Activated CD4-positive, alpha-beta T cell treated with anti-CD3 and anti-CD28 coated beads, Interleukin-2, amount 10 ng/mL, durations not matched to agents 24 days and 14 days (primary cell): Measurements from ENCODE around the gene OPA3. TPM values are rescaled to one million over a fixed set of nuclear protein-coding genes. Genes with fewer than 3 reads are reported as not detected.
A peak's percentile ranks its signal among the peaks of the same experiment; 100 is the strongest.

Experiments used
- DNase-seq: peaks from one replicate; pipeline ENCODE4 v3.0.0; 2022
- H3K27ac Mint-ChIP-seq: one replicate; pipeline ENCODE4 v1.8.0; 2022; ENCODE audit warnings: mild to moderate bottlenecking, mixed read lengths
- H3K27me3 Mint-ChIP-seq: one replicate; pipeline ENCODE4 v1.8.0; 2022; ENCODE audit warnings: mixed read lengths
- H3K36me3 Mint-ChIP-seq: one replicate; pipeline ENCODE4 v1.8.0; 2022; ENCODE audit warnings: low read depth, mild to moderate bottlenecking, mixed read lengths
- H3K4me1 Mint-ChIP-seq: one replicate; pipeline ENCODE4 v1.8.0; 2021; ENCODE audit warnings: mixed read lengths
- H3K4me3 Mint-ChIP-seq: one replicate; pipeline ENCODE4 v1.8.0; 2022; ENCODE audit warnings: mild to moderate bottlenecking, moderate library complexity, mixed read lengths
- H3K9me3 Mint-ChIP-seq: one replicate; pipeline ENCODE4 v1.8.0; 2021; ENCODE audit warnings: mixed read lengths
- intact Hi-C: fragments of 100-400 bp; cut with micrococcal nuclease; formaldehyde crosslinking; loops from one replicate; pipeline ENCODE4 v1.15.1; 2023
- total RNA-seq: library from RNA; stranded (reverse); gene quantifications from 2 replicates; pipeline ENCODE4 v1.2.3, GENCODE V29; 2022

The OPA3 gene
- total RNA-seq, 1 donor from 2014 or later = 15.3 TPM

DNA sequence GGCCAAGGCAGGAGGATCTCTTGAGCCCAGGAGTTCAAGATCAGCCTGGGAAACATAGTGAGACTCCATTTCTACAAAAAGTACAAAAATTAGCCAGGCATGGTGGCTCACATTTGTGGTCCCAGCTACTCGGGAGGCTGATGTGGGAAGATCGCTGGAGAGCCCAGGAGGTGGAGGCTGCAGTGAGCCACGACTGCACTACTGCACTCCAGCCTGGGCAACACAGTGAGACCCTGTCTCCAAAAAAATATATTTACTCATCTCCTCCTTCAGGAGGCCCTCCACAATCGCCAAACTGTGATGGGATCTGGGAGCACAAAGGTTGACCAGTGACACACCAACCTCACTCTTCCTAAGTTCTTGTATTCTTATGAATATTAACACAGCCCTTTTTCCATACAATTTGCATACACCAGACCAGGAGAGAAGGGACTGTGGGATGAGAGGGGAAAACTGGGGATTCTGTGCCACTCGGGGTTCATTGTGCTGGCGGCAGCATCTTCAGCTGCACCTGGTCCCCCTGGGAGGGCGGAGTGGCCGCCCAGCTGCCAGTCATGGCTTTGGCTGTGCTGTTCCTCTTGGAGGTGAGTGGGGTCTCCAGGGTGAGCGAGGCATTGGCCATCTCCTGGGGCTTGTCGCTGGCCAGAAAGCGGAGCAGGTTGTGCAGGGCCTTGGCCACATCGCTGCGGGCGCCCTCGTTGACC is 5.8 kb upstream of the OPA3 start:
- Mint-ChIP-seq H3K27ac (no peak overlapping the region), H3K9me3 (no peaks in the 10 kb centered on the region), H3K27me3 (peaks cover 16% of the 10 kb centered on the region), H3K4me3 (no peak overlapping the region), H3K36me3 (no peaks in the 10 kb centered on the region), H3K4me1 (peaks cover 9% of the 10 kb centered on the region)
- DNase-seq = no peak
- intact Hi-C loops = no loop called here

DNA sequence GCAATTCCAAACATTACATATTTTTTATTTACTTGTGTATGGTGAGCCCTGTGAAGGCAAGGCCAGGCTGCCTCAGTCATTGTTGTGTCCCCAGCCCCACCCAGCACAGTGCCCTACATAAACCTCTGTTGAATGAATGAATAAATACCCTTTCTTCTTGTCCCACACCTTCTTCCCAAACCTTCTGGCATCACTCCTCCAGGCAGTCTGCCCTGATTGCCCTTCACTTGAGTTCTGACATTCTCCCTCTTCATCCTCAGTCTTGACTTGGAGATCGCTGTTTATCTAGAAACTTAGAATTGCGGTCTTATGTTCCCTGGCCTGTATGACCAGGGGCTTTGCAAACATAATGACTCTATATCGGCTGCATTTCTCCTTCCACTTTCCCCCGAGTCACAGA is 5.2 kb upstream of the OPA3 start:
- no peak overlapping the region for H3K27ac Mint-ChIP-seq
- H3K9me3 Mint-ChIP-seq = no peaks in the 10 kb centered on the region
- intact Hi-C loops = no loop called here
- peaks cover 16% of the 10 kb centered on the region for H3K27me3 Mint-ChIP-seq
- H3K4me3 Mint-ChIP-seq = no peak overlapping the region
- no peak for DNase-seq
- peaks cover under 1% of the 10 kb centered on the region for H3K36me3 Mint-ChIP-seq
- H3K4me1 Mint-ChIP-seq = peaks cover 12% of the 10 kb centered on the region

DNA sequence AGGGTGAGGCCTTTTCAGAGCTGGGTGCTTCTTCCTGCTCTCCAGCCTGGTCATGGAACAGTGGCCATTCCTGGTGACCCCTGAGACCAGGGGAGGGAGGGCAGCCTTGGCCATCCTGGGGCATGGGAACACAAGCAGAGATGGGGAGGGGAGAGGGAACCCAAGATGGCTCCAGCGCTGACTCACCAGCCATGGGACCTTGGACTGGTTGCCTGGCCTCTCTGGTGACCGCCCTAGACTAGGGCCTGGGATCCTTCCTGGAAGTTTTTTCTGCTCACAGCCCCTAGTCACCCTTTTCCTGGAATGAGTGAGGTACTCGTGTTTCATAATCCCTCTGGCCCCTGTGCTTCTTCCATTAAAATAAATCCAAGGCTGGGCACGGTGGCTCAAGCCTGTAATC is 3.3 kb upstream of the OPA3 start:
- H3K4me1 Mint-ChIP-seq = peaks cover 18% of the 10 kb centered on the region
- DNase-seq = no peak
- H3K27ac Mint-ChIP-seq = no peak overlapping the region
- H3K9me3 Mint-ChIP-seq = no peaks in the 10 kb centered on the region
- peaks cover 7% of the 10 kb centered on the region for H3K36me3 Mint-ChIP-seq
- H3K27me3 Mint-ChIP-seq = peaks cover 14% of the 10 kb centered on the region
- no peak overlapping the region for H3K4me3 Mint-ChIP-seq
- intact Hi-C loops = no loop called here

DNA sequence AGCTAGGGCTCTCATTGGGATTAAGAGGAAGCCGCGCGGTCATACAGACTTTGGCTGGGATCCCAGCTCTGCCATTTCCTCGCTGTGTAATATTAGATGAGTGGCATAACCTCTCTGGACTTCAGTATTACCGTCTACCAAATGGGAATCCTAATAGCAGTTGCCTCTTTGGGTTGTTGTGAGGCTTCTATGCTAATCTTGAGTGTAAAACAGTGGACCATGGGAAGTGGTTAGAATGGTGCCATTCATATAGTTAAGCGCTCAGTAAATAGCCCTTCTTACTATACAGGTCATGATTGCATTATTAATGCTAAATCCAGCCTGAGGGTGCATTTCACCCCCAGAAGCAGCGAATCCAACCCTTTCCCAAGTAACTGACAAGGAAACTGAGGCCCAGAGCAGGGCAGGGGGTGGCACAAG is 566 bp upstream of the OPA3 start:
- peaks cover 13% of the 10 kb centered on the region for H3K4me1 Mint-ChIP-seq
- no peak for DNase-seq
- H3K27me3 Mint-ChIP-seq = peaks cover 7% of the 10 kb centered on the region
- H3K9me3 Mint-ChIP-seq = no peaks in the 10 kb centered on the region
- H3K36me3 Mint-ChIP-seq = peaks cover 17% of the 10 kb centered on the region
- H3K4me3 Mint-ChIP-seq = peak overlapping the region; percentile 98
- intact Hi-C loops = loop anchor here (2.0 kb wide), 1 partner anchor 406 kb away; the partner anchor contains the start of genes BLOC1S3 and TRAPPC6A
- peak overlapping the region; percentile 99 for H3K27ac Mint-ChIP-seq

DNA sequence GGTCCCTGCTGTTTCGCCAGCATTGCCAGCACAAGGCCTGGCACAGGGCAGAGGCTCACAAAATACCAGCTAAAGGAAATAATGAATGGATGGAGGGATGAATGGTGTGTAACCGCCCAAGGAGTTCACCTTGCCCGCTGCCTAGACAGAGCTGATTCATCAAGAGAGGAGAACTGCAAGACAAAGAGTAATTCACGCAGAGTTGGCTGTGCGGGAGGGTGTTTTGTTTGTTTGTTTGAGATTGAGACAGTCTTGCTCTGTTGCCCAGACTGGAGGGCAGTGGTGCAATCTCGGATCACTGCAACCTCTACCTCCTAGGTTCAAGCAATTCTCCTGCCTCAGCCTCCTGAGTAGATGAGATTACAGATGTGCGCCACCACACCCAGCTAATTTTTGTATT is 3.0 kb downstream of the OPA3 start:
- Mint-ChIP-seq H3K4me3 (no peak overlapping the region), H3K9me3 (no peaks in the 10 kb centered on the region), H3K27ac (no peak overlapping the region), H3K36me3 (peaks cover 17% of the 10 kb centered on the region), H3K4me1 (peaks cover 16% of the 10 kb centered on the region), H3K27me3 (no peaks in the 10 kb centered on the region)
- DNase-seq = no peak
- intact Hi-C loops = no loop called here

DNA sequence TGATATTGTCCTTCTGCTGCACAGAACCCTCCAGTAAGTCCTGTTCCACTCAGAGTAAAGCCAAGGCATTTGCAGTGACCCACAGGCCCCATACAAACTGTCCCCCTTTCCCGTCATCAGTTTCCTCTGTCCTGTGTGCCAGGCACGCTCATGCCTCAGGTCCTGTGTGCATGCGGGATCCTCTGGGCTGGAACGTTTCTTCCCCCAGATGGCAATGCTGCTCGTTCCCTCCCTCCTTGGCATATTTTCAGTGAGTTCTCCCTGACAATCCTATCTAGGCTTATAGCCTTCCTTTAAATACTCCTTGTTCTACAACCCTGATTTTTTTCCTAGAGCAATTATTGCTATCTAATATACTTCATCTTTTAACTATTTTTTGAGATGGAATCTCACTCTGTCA is 5.7 kb downstream of the OPA3 start:
- Mint-ChIP-seq H3K27me3 (no peaks in the 10 kb centered on the region), H3K9me3 (no peaks in the 10 kb centered on the region), H3K27ac (no peak overlapping the region), H3K4me3 (no peak overlapping the region), H3K4me1 (peaks cover 9% of the 10 kb centered on the region), H3K36me3 (peaks cover 11% of the 10 kb centered on the region)
- intact Hi-C loops = no loop called here
- no peak for DNase-seq

DNA sequence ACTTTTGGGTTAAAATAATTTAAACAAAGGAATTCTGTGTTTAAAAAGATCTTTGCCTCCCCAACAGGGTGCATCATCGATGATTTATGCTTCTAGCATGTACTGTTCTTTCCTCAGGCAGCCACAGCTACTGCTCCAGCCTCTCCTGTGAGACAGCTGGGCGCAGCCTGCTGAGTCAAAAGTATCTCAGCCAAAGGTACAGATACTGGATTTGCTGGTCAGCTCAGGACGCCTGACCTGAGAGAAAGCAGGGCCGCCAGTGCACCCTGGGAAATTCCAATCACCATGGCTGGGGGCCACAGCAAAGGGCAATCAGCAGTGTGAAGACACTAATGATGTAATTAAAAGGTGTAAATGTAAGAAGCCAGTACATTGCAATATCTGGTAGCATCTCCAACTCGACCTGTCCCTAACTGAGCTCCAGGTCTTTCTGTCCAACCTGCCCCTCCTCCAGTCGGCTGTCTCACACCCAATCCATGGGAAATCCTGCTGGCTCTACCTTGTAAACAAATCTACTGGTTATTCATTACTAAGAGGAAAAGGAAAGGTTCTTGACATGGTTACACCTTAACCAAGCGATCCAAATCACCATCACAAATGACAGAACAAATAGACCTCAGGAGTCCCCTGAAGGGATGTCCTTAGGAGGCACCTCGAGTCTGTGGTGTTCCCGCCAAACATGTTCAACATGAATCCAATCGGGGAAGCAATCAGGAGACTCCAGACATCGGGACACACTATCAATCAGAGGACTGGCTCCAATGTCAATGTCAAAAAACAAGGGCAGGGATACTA is 7.3 kb downstream of the OPA3 start:
- Mint-ChIP-seq H3K4me3 (no peak overlapping the region), H3K9me3 (no peaks in the 10 kb centered on the region), H3K27ac (no peak overlapping the region), H3K36me3 (peaks cover 6% of the 10 kb centered on the region), H3K27me3 (no peaks in the 10 kb centered on the region), H3K4me1 (peaks cover 4% of the 10 kb centered on the region)
- DNase-seq = no peak
- intact Hi-C loops = no loop called here

DNA sequence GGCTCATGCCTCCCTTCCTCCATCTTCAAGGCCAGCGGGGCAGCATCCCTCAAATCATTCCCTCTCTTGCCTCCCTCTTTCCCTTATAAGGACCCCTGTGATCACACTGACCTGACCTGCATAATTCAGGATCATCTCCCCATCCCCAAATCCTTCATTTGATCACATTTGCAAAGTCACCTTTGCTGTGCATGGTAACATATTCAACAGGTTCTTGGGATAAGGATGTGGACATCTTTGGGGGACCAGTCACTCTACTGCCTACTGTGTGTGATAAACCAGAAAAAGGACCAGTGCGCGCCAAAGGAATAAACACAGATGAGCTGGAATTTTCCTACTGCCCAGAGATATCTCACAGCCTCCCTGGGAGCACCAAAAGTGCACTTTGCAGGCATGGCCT is 7.9 kb downstream of the OPA3 start:
- no peaks in the 10 kb centered on the region for H3K27me3 Mint-ChIP-seq
- H3K36me3 Mint-ChIP-seq = peaks cover 4% of the 10 kb centered on the region
- no peaks in the 10 kb centered on the region for H3K9me3 Mint-ChIP-seq
- no peak overlapping the region for H3K4me3 Mint-ChIP-seq
- H3K27ac Mint-ChIP-seq = no peak overlapping the region
- H3K4me1 Mint-ChIP-seq = peaks cover 4% of the 10 kb centered on the region
- no peak for DNase-seq
- intact Hi-C loops = no loop called here

DNA sequence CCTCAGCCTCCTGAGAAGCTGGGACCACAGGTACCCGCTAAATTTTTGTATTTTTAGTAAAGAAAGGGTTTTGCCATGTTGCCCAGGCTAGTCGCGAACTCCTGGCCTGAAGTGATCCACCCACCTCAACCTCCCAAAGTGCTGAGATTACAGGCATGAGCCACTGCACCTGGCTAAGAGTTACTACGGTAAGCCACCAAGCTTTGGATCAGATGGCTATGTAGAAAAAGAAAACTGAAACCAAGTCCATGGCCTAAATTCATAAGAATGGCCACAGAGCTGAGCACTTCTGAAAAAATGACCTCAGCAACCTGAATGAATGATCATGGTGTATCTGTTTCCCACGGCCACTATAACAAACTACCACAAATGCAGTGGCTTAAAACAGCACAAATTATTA is 9.4 kb downstream of the OPA3 start:
- intact Hi-C loops = no loop called here
- no peaks in the 10 kb centered on the region for H3K27me3 Mint-ChIP-seq
- peaks cover 1% of the 10 kb centered on the region for H3K36me3 Mint-ChIP-seq
- no peak for DNase-seq
- H3K4me1 Mint-ChIP-seq = peaks cover 4% of the 10 kb centered on the region
- H3K27ac Mint-ChIP-seq = no peak overlapping the region
- H3K4me3 Mint-ChIP-seq = no peak overlapping the region
- H3K9me3 Mint-ChIP-seq = no peaks in the 10 kb centered on the region

DNA sequence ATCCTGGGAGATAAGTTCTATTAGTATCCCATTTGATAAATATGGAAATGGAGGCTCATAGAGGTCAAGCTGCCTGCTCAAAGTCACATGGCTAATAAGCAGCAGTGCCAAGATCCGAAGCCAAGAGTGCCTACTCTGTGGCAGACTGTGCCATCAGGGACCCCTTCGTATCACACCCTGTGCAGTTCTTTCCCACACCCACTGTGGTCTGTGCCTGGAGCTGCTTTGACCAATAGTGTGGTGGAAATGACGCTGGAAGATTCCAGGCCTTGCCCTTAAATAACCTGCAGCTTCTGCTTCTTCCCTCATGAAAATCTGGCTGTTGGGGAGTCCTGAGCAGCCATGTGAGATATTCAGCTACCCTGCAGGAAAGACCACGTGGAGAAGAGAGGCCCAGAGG is 10.1 kb downstream of the OPA3 start:
- H3K9me3 Mint-ChIP-seq = no peaks in the 10 kb centered on the region
- H3K36me3 Mint-ChIP-seq = peaks cover 1% of the 10 kb centered on the region
- no peak overlapping the region for H3K4me3 Mint-ChIP-seq
- H3K27ac Mint-ChIP-seq = no peak overlapping the region
- no peak for DNase-seq
- H3K27me3 Mint-ChIP-seq = no peaks in the 10 kb centered on the region
- intact Hi-C loops = no loop called here
- H3K4me1 Mint-ChIP-seq = peaks cover 10% of the 10 kb centered on the region

DNA sequence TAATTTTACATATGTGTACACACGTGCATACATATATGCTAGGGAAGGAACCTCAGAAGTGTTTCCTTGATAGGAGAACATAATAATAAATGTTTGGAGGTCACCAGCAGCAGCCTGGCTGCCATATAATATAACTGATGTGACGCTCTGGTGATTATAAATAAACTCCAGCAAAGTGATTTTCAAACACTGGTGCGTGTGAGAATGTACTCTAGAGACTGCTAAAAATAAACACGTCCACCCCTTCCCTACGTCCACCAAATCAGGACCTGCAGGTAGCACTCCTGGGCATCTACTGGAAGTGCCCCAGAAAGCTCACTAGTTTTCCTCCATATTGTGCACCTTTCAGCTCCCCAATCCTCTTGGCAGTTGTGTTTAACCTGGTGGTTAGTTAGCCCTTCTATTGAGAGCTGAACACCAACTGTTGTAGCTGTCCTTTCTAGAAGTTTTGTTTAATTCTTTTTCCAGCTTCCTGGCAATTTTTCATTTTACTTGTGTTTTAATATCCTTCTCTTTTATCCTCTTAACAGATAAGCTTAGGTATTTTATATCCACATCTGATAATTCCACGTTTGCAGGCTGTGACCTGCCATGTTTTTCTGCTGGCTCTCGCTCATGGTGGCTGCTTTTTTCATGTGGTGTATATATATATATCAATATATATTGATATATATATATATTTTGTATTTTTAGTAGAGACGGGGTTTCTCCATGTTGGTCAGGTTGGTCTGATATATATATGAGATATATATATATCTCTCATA is 13.0 kb downstream of the OPA3 start:
- no peak overlapping the region for H3K27ac Mint-ChIP-seq
- H3K4me3 Mint-ChIP-seq = no peak overlapping the region
- peaks cover 1% of the 10 kb centered on the region for H3K36me3 Mint-ChIP-seq
- no peaks in the 10 kb centered on the region for H3K27me3 Mint-ChIP-seq
- no peak for DNase-seq
- H3K4me1 Mint-ChIP-seq = peaks cover 7% of the 10 kb centered on the region
- intact Hi-C loops = no loop called here
- H3K9me3 Mint-ChIP-seq = no peaks in the 10 kb centered on the region

DNA sequence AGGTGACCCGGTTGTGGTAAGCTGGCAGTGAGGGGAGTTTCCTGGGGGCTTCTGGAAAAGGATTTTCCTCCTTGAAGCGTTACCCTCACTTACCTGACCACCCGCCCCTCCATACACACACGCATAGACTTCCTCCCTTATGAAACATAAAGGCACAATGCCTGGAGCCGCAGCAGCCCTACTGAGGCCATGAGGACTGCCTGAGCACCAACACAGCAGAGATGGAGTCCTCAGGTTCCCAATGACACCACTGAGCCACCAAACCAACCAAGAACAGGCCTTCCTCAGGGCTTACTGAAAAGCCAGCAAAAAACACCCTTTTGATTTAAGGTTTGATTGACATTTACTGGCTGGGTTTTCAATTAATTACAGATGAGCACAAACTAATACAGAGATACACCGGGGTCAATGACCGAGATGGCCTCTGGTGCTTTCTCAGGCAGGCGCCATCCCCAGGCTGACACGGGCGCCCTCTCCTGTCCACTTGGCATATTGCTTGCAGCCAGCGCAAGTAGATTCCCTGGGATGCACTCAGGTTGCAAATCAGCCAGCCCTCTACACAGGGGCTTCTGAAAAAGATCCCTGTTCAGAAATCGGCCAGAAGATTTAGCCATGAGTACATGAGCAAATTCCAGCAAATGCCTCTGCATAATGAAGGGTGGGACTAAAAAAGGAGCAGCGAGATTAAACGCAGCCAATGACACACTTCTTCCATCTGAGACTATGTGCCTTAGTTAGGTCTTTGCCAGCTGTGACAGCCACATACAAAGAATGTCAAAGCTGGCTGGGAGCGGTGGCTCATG is 14.8 kb downstream of the OPA3 start:
- no peaks in the 10 kb centered on the region for H3K9me3 Mint-ChIP-seq
- H3K36me3 Mint-ChIP-seq = peaks cover 1% of the 10 kb centered on the region
- H3K27me3 Mint-ChIP-seq = no peaks in the 10 kb centered on the region
- DNase-seq = peak; percentile 89
- H3K4me1 Mint-ChIP-seq = peaks cover 7% of the 10 kb centered on the region
- no peak overlapping the region for H3K27ac Mint-ChIP-seq
- H3K4me3 Mint-ChIP-seq = no peak overlapping the region
- intact Hi-C loops = loop anchor here (1.0 kb wide), 1 partner anchor 47 kb away; no protein-coding TSS in a partner anchor

DNA sequence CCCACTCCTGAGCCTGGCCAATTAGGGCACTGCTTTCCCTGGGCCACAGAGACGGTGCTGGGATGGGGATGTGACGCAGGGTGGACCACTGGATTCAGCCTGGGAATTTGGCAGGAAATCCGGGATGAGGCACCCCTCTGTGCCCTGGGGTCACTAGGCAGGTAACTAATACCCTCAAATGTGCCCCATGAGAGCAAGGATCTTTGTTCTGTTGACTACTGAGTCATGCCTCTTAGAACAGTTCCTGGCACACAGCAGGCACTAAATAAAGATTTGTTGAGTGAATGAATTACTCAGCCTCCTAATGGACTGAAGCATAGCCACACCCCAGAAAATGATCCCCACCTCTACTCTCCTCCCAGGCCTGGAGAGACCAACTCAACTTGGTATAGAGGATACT is 15.9 kb downstream of the OPA3 start:
- Mint-ChIP-seq H3K27ac (no peak overlapping the region), H3K36me3 (peaks cover 1% of the 10 kb centered on the region), H3K4me3 (no peak overlapping the region), H3K4me1 (peaks cover 8% of the 10 kb centered on the region), H3K27me3 (no peaks in the 10 kb centered on the region), H3K9me3 (no peaks in the 10 kb centered on the region)
- intact Hi-C loops = no loop called here
- no peak for DNase-seq
